Pancreas (tissue), 10 donors: ENCODE measurements around the gene APH1B. TPM values are rescaled to one million over a fixed set of nuclear protein-coding genes. Genes with fewer than 3 reads are reported as not detected.

Source experiments
- ATAC-seq, 4 donors: fragments of 200-7000 bp; cut with Tn5 transposase; one replicate each; pipeline versions ENCODE4 v1.8.0 to v1.9.1; 2020; ENCODE audit warnings: mild to moderate bottlenecking in 4 of 4, moderate library complexity in 4 of 4
- DNase-seq, 6 donors: peaks; one replicate each; pipeline ENCODE4 v3.0.0-alpha.2; 2020
- FAIRE-seq: peaks from 2 replicates; lab custom pipeline; 2012; peaks lifted over from hg19 to GRCh38; lab: Jason Lieb, UNC
- H3K27ac ChIP-seq, 4 donors: fragments of 200-600 bp; sonication (generic); 1 replicate in 3 of 4; 2 replicates in 1 of 4; pipeline versions ENCODE4 v1.5.0 to v1.8.0; 2020
- H3K27me3 ChIP-seq, 4 donors: fragments of 200-600 bp; one replicate each; pipeline ENCODE4 v1.8.0; 2021
- H3K36me3 ChIP-seq, 3 donors: fragments of 200-600 bp; sonication (generic) in 1 of 3; one replicate each; pipeline versions ENCODE4 v1.5.0 to v1.8.0; 2020 to 2021
- H3K4me1 ChIP-seq, 3 donors: fragments of 200-600 bp; one replicate each; pipeline ENCODE4 v1.8.0; 2021
- H3K4me3 ChIP-seq, 4 donors: fragments of 200-600 bp; sonication (generic) in 2 of 4; one replicate each; pipeline versions ENCODE4 v1.5.0 to v1.8.0; 2020 to 2021
- H3K9me3 ChIP-seq, 4 donors: fragments of 200-600 bp; one replicate each; pipeline ENCODE4 v1.8.0; 2021
- CTCF ChIP-seq, 4 donors: fragments of 200-600 bp; sonication (generic) in 3 of 4; IDR thresholded peaks; one replicate each; pipeline versions ENCODE4 v1.5.0 to v1.8.0; 2021; ENCODE audit warnings: antibody characterized with exemption in 4 of 4
- WGBS, 2 donors: extraction: QIAGEN DNeasy Blood & Tissue Kit; methylation state at CpG; one replicate each; pipeline ENCODE4 v1.1.7; 2013; 5-methylcytosine and 5-hydroxymethylcytosine counted together
- intact Hi-C, 3 donors: fragments of 100-400 bp; cut with DNase I; formaldehyde crosslinking; loops; one replicate each; pipeline versions ENCODE4 v1.11.1 to v1.14.2; 2022
- polyA plus RNA-seq, 2 donors: library from polyadenylated mRNA; stranded (reverse); fragments of 200-250 nt; gene quantifications; one replicate each; pipeline ENCODE4 v1.2.3, GENCODE V29; 2013
- total RNA-seq, 6 donors: library from RNA; stranded (reverse); fragmentation: NEBNext Ultra II Directional in 4 of 6; extraction: Animal tissue kit (Norgen Biotek cat#: 25700) in 4 of 6; gene quantifications; one replicate each; pipeline versions ENCODE4 v1.2.1 to v1.2.4, GENCODE V29; 2021 to 2023
- donor health status: healthy with polysubstance abuse.
- donor health status: DM: no; HTN: no; CAD: no; lungs with moderate emphysema.
- donor health status: DM: no; HTN: no; CAD: no.
- donor health status: control.
- donor health status: control.
- donor health status: Bipolar disorder and iron deficiency.
- donor health status: DM: yes; HTN: yes; CAD: no.
- donor health status: DM: no; HTN: no; CAD: no.
- donor health status: DM: no; HTN: no; CAD: no.
- donor health status: DM: yes; HTN: yes; CAD: no.

Gene APH1B
- total RNA-seq, result 10 to 100 TPM in 1 of 6 donors, 1 to 10 TPM in 5; 3.2 to 10.7 (median 5.8) TPM
- 10 to 100 TPM in 1 of 2 donors, 1 to 10 TPM in 1; 3.1 to 11.7 TPM for polyA plus RNA-seq

DNA sequence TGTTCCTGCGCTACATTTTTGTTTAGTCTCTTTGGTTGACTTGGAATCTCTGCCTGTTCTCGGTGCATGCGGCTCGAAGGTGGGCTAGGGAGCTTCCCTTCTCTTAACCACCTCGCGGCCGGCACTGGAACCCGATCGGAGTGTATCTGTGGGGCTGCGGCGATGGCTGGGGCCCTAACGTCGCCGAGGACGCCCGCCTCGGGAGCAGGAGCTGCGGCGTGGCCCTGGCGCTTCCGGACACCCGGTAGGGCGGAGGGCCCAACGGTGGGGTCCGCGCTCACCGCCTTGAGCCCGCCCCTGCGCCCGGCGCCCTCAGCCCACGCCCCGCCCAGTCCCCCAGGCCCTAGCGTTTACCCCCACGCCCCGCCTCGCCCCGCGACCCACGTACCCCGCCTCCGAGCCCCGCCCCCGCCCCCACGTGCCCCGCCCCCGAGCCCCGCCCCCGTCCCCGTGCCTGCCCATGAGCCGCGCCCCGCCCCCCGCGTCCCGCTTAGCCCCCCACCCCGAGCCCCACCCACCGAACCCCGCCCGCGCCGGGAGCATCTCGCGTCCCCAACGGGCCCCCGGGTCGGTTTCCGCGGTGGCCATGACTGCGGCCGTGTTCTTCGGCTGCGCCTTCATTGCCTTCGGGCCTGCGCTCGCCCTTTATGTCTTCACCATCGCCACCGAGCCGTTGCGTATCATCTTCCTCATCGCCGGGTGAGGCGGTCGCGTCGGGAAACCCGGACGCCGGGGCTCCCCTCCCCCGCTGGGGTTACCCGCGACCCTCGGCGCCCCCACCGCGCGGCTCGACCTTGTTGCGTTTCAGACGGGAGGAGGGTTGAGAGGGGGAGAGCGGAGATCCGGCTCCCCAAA, at the start of gene APH1B:
Gene APH1B (plus strand): TSS at position 568 of the 855 bp plus-strand sequence. CDS start 19 bp downstream, at position 587.
- Histone ChIP-seq H3K27ac (peak within 1 kb of the TSS; percentile 38 to 84 (median 62)), H3K27me3 (no peaks in the 10 kb centered on the region), H3K4me1 (no peaks in the 10 kb centered on the region), H3K4me3 (peak within 1 kb of the TSS; percentile 33 to 84 (median 58)), H3K36me3 (no peaks in the 10 kb centered on the region), H3K9me3 (no peaks in the 10 kb centered on the region)
- 0 to 2% methylated on average over 72 to 100 of the region's 102 CpGs for WGBS, 2 donors
- no peak for TF ChIP-seq CTCF (IDR thresholded peaks at IDR 0.05)
- intact Hi-C loops, result no loop called here
- DNase-seq (peak; percentile 81 to 90 (median 87)), ATAC-seq (peak; percentile 87 to 92 (median 91)), FAIRE-seq (no peak)

DNA sequence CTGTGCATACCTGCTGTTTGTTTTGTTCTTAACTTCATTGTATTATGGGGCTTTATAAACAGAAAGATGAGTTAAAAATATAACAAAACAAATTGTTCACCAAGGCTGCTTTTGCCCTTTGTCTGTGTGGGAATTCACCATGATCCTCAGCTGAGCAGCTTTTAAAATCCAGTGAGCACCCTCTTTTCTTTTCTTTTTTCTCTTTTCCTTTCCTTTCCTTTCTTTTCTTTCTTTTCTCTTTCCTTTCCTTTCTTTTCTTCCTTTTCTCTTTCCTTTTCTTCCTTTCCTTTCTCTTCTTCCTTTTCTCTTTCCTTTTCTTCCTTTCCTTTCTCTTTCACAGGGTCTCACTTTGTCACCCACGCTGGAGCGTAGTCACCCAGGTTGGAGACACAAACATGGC, 49.7 kb upstream of the APH1B start:
- Histone ChIP-seq H3K9me3 (no peaks in the 10 kb centered on the region), H3K36me3 (no peaks in the 10 kb centered on the region), H3K4me3 (no peak overlapping the region), H3K4me1 (peaks cover 0 to 3% (median 0%) of the 10 kb centered on the region in 3 donors), H3K27ac (no peak overlapping the region), H3K27me3 (no peaks in the 10 kb centered on the region)
- no peak for ATAC-seq
- DNase-seq, result no peak
- no peak for FAIRE-seq
- WGBS, 2 donors, result 96 to 100% methylated on average over 2 of the region's 2 CpGs
- no peak for TF ChIP-seq CTCF (IDR thresholded peaks at IDR 0.05)
- intact Hi-C loops, result no loop called here

- intact Hi-C loops, result no loop called here
- ATAC-seq (no peak), FAIRE-seq (no peak), DNase-seq (no peak)
- WGBS, 2 donors, result 99% methylated on average over 3 of the region's 3 CpGs
- Histone ChIP-seq H3K27ac (no peak overlapping the region), H3K4me3 (no peak overlapping the region), H3K27me3 (no peaks in the 10 kb centered on the region), H3K36me3 (no peaks in the 10 kb centered on the region), H3K4me1 (peaks cover 0 to 22% (median 11%) of the 10 kb centered on the region in 3 donors), H3K9me3 (no peaks in the 10 kb centered on the region)
- no peak for TF ChIP-seq CTCF (IDR thresholded peaks at IDR 0.05)
Measured at GRCh38 chr15:63231206-63231605, 46.2 kb upstream of the APH1B start.

- WGBS, 2 donors, result 86 to 94% methylated on average over 1 of the region's 1 CpG
- no peak for DNase-seq
- no peak for TF ChIP-seq CTCF (IDR thresholded peaks at IDR 0.05)
- intact Hi-C loops, result no loop called here
- H3K4me3 ChIP-seq, result no peak overlapping the region
- FAIRE-seq, result no peak
- H3K36me3 ChIP-seq, result no peaks in the 10 kb centered on the region
- no peaks in the 10 kb centered on the region for H3K9me3 ChIP-seq
- no peak for ATAC-seq
- H3K27ac ChIP-seq, result no peak overlapping the region
- H3K27me3 ChIP-seq, result no peaks in the 10 kb centered on the region
- peaks cover 0 to 22% (median 11%) of the 10 kb centered on the region in 3 donors for H3K4me1 ChIP-seq
Measured at GRCh38 chr15:63231706-63232105, 45.7 kb upstream of the APH1B start.

DNA sequence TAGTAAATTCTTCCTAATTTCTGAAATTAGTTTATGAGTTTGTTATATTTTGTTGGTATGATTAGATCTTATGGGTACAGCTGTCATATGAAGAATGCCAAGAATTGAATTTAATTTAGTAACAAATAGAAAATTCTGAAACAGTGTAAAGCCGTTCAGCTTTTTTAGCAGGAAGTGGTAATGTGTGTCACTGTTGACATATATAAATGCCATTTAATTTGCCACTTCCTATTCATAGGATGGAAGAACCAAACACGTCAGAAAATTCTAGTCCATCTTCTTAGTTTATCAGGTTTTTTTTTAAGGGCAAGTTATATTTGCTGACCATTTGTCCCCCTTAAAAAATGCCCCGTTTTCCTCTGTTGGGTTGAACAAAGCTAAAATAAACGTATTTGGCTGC, 45.0 kb upstream of the APH1B start:
- H3K36me3 ChIP-seq, result no peaks in the 10 kb centered on the region
- H3K27ac ChIP-seq, result no peak overlapping the region
- WGBS, 2 donors, result 85% methylated on average over 4 of the region's 4 CpGs
- no peak for ATAC-seq
- intact Hi-C loops, result no loop called here
- no peak for DNase-seq
- H3K27me3 ChIP-seq, result no peaks in the 10 kb centered on the region
- FAIRE-seq, result no peak
- no peak for TF ChIP-seq CTCF (IDR thresholded peaks at IDR 0.05)
- peaks cover 0 to 22% (median 11%) of the 10 kb centered on the region in 3 donors for H3K4me1 ChIP-seq
- H3K9me3 ChIP-seq, result no peaks in the 10 kb centered on the region
- H3K4me3 ChIP-seq, result no peak overlapping the region
